GM19463 (cell line): Measurements from ENCODE around the gene TLX1.
"Not testable (repeated sequence)": the region's sequence is repeated elsewhere in the genome, so short reads cannot be mapped to it uniquely, and the experiment has no call there.

Experiments
- ATAC-seq: cut with Tn5 transposase; IDR thresholded peaks from one replicate; pipeline ENCODE4 v1.9.1; 2021; ENCODE audit warnings: mild to moderate bottlenecking, moderate library complexity; ENCODE audit not compliant: unreplicated experiment

TLX1 gene

DNA sequence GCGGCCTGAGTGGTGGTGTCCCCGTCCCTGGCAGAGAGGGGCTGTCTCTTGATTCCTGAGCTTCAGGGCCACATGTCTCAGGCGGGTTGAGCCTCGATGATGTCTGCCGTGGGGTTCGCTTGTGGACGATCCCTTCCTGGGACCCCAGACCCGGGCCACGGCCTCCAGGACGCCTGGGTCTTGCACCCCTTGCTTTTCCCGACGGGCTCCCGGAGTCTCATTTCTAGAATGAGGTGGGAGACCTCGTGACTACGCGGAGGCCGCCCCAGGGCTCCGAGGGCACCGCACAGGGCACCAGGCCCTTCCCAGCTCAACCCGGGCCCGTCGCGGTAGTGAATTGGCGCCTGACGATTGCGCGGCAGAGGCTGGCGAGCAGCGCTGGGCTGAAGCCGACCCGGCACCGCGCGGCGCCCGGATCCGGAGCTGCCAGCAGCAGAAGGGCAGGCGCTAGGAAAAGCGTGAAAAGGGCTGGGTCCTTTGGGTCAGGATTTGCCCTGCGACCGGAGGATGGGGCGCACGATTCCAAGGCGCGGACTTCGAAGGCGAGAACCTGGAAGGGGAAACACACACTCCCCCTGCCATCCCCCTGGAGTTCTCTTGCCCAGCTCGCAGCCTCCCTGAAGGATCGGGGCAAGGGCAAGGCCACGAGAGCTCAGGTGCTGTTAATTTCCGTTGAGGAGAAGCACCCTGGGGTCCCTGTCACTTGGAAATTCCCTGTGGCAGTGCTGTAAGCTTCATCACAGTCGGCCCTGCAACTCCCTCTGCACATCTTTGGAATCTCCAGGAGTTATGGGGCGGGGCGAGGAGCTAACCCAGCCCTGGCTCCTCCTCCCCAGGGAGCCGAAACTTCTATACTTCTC lies 15.5 kb downstream of the TLX1 start:
- no peak for ATAC-seq

DNA sequence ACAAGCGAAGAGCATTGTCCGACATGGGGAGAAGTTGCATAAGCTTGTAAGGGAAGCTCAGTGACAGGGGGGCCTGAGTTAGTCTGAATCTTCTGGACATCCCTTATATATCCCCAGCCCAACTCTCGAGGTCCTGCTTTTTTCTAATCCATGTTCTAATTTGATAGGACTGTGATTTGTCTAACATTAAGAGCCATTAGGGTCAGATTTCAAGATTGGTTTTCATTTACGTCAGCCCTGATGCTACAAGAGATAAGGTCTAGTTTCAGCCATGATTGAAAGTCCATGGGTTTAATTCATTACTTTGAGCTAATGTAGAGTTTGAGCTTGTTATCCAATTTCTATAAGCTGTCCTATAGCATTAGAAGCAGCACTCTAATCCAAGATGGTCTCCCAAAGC lies 20.3 kb downstream of the TLX1 start:
- ATAC-seq = no peak

DNA sequence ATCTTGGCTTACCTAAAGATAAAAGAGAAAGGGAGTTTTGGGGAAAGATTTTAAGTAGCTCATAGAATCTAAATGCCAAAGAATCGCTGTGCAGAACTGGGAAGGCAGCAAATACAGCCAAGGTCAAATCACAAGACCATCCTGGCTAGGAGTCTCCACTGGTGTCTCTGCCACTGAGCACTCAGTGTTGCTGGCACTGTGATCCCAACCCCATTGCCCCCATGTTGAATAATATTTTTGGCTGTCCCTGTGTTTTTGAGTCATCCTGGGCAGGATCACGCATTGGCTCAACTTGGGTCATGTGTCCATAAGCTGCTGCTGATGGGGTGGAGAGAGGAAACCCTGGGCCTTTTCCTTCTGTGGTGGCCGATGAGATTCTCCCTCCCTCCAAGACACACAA lies 21.2 kb downstream of the TLX1 start:
- ATAC-seq = no peak

GRCh38 chr10:101154506-101154905 lies 23.4 kb downstream of the TLX1 start:
- not testable (repeated sequence) for ATAC-seq

- ATAC-seq = no peak
These were observed 24.8 kb downstream of the TLX1 start for GRCh38 chr10:101155896-101156295.

- ATAC-seq = no peak
These were observed 26.8 kb downstream of the TLX1 start for GRCh38 chr10:101157756-101158458.

GRCh38 chr10:101158459-101159058 lies 27.5 kb downstream of the TLX1 start:
- no peak for ATAC-seq

- ATAC-seq = no peak
These were observed 30.6 kb downstream of the TLX1 start for GRCh38 chr10:101161494-101162299.

DNA sequence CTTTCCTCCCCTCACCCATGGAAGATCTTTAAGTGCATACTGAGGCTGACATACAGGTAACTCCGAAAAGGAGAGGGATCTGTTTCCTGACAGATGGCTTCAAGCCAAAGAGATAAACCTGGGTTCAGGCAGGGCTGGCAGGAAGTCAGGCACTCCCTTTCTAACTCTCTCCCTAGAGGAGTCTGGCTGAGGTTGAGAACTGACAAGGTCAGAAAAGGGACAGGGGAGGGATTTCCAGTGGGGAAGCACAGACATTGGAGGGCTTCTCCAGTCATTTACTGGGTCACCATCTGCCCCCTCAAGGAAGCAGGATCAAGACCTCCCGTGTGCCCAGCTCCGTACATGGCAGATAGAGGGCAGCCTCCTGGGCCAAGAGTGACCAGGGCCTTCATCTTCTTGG lies 31.6 kb downstream of the TLX1 start:
- ATAC-seq = no peak

DNA sequence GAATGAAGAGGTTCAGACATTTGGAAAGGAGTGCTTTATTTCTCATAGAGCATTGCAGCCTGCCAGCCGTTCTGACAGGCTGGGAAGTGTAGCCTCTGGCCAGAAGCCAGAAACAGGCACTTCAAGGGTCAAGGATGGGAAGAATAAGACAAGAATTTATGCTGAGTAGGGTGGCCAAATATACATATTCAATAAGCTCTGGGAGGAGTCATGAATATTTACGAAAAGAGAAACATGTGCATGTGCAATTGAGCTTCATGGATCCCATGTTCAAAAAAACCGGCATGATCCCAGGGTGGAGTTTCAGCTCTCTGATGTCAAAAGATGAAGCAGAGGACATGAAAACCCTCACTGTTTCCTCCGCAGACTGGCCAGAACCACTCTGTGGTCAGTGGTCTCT lies 32.9 kb downstream of the TLX1 start:
- no peak for ATAC-seq

- ATAC-seq = no peak
These were observed 34.6 kb downstream of the TLX1 start for GRCh38 chr10:101165736-101166135.

GRCh38 chr10:101166430-101166829 lies 35.3 kb downstream of the TLX1 start:
- ATAC-seq = no peak

GRCh38 chr10:101172741-101173140 lies 41.6 kb downstream of the TLX1 start:
- ATAC-seq = no peak

- no peak for ATAC-seq
These were observed 43.2 kb downstream of the TLX1 start for GRCh38 chr10:101174319-101174718.

- no peak for ATAC-seq
These were observed 45.5 kb downstream of the TLX1 start for GRCh38 chr10:101176577-101176976.

GRCh38 chr10:101182936-101183335 lies 51.8 kb downstream of the TLX1 start:
- no peak for ATAC-seq

DNA sequence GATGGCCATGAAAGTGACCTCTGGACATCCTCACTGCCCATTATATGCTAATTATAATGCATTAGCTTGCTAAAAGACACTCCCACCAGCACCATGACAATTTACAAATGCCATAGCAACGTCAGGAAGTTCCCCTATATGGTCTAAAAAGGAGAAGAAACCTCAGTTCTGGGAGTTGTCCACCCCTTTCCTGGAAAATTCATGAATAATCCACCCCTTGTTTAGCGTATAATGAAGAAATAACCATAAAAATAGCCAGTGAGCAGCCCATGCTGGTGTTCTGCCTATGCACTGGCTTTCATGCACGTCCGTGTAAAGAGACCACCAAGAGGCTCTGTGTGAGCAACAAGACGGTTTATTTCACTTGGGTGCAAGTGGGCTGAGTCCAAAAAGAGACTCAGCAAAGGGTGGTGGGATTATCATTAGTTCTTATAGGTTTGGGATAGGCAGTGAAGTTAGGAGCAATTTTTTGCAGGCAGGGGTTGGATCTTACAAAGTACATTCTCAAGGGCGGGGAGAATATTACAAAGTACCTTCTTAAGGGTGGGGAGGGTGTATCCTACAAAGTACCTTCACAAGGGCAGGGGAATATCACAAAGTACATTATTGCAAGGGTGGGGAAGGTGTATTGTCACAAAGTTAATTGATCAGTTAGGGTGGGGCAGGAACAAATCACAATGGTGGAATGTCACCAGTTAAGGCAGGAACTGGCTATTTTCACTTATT lies 52.5 kb downstream of the TLX1 start:
- ATAC-seq = no peak
